SHP77 (cell line): ENCODE results near the gene NFKBIZ.

ENCODE experiments used
- DNase-seq, 2 experiments: peaks; one replicate each; lab custom pipeline; 2025; lab: John Stamatoyannopoulos, UW

Gene NFKBIZ

GRCh38 chr3:101848754-101849713, at the start of gene NFKBIZ:
TSS of gene NFKBIZ (plus strand) at chr3:101849514. CDS start at chr3:101849629, 115 bp downstream.
- peak; percentile 85 to 93 for DNase-seq

DNA sequence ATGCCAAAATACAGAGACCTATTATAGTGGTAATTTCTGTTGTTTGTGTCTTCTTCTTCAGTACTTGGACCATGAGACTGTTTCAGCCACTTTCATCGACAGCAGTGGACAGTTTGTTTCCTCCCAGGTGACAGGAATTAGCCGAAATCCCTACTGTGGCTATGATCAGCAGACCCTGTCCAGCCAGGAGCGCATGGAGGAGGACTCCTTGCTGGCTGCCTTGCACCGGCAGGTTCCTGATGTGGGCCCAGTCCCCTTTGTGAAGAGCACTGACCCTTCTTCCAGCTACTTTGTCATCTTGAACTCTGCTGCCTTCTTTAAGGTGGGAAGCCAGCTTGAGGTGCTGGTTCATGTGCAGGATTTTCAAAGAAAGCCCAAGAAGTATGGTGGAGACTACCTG, 48.1 kb upstream of the NFKBIZ start:
- DNase-seq, result no peak

- DNase-seq, result no peak
Measured at GRCh38 chr3:101802179-101802578, 47.1 kb upstream of the NFKBIZ start.

DNA sequence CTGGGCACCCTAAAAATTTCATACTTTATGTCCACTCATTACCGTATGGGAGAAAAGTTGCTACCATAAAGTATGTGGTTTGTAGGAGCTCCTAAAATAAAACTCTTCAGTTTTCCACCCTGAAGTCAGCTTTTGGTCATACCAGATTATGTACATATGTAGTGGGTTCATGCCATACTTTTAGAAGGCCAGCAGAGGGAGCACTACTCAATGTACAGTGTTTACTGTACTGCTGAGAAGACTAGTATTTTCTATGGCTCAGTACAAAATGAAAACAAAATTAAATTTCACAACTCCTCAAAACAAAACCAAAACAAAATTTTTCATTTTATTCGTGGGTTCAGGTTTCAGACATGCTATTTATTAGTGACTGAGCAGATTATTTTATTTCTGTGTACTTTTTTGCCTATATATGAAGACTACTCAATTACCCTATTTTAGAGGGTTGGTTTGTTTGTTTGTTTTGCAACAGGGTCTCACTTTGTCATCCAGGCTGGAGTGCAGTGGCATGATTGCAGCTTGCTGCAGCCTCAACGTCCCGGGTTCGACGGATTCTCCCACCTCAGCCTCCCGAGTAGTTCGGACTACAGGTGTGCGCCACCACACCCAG, 46.0 kb upstream of the NFKBIZ start:
- peak; percentile 57 to 68 for DNase-seq

DNA sequence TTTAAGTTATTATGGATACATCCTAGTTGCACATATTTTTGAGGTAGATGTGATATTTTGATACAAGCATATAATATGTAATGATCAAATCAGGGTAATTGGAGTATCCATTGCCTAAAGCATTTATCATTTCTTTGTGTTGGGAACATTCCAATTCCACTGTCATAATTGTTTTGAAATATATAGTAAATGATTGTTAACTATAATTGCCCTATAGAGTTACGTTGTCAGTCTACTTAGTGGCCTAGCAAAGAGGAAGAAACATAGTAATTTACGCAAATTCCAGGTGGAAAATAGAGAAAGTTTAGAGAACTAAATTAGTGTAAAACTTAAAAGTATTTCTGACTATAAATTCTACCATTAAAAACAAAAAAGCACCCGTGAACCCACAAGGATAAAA, 45.4 kb upstream of the NFKBIZ start:
- DNase-seq, result no peak

DNA sequence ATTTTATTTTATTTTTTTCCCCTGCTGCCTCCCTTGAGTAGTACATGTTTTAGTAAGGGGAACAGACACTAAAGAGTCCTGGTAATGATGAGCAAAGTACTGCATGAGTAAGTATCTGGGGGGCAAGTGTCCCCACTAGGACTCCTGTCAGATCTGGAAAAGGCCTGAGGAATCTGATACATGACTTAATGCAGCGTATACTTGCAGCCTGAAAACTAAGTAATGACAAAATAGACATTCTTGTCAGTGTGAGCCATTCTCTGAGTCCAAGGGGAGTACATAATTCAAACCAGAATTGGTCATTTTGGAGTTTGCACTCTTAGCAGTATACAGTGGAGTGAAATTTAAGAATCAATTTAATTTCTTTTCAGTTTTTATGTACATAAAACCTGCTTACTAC, 42.8 kb upstream of the NFKBIZ start:
- DNase-seq, result no peak

DNA sequence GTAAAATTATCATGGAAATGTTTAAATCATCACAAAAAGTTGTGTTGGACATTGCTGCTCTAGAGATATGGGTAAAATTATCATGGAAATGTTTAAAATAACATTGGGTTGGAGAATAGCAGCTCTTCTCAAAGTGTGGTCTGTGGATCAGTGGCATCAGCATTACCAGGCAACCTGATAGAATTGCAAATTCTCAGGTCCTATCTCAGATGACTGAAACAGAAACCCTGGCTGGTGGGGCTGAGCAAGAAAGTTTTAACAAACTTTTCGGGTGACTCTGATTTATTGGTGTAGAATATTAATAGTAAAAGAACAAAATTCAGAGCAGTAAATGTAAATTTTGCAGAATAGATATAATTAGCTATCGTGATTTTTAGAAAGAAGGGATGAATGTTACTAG, 41.4 kb upstream of the NFKBIZ start:
- DNase-seq, result no peak

GRCh38 chr3:101809178-101810021, 39.9 kb upstream of the NFKBIZ start:
- peak in 1 of 2 experiments; percentile 5 for DNase-seq

GRCh38 chr3:101810022-101810418, 39.3 kb upstream of the NFKBIZ start:
- DNase-seq, result no peak

DNA sequence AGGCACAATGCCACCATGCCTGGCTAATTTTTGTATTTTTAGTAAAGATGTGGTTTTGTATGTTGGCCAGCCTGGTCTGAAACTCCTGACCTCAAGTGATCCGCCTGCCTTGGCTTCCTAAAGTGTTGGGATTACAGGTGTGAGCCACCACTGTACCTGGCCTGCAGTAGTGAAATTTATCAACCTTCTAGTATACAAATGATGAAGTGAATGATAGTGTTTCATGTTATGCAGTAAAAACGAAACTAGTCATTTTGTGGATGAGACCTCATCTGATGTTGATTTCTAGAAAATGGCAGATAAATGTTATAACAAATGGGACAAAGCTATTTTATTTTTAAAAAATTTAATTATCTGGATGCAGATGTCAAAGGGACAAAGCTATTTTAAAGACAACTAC, 37.4 kb upstream of the NFKBIZ start:
- DNase-seq, result no peak

DNA sequence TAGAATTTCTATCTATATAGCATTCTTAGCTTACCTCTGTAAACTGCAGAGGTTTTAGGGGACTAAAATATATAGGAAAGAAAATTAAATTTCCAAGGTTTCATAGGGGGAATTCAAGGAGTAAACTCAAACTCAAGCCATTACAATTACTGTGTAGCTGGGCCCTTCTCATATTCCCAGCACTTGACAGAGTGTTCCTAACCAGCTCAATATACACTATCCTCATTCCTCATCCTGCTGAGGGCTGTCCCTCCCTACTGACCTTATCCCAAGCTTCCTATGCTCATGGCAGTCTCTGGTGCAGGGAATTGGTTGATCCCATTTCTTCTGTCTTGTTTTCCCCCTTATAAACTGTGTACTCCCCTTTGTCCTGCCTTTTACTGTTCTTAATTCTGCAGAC, 36.4 kb upstream of the NFKBIZ start:
- no peak for DNase-seq

GRCh38 chr3:101813817-101814440, 35.4 kb upstream of the NFKBIZ start:
- no peak for DNase-seq

GRCh38 chr3:101814835-101815234, 34.5 kb upstream of the NFKBIZ start:
- DNase-seq, result no peak

GRCh38 chr3:101816215-101817149, 32.8 kb upstream of the NFKBIZ start:
- no peak for DNase-seq

GRCh38 chr3:101817992-101818391, 31.3 kb upstream of the NFKBIZ start:
- no peak for DNase-seq

DNA sequence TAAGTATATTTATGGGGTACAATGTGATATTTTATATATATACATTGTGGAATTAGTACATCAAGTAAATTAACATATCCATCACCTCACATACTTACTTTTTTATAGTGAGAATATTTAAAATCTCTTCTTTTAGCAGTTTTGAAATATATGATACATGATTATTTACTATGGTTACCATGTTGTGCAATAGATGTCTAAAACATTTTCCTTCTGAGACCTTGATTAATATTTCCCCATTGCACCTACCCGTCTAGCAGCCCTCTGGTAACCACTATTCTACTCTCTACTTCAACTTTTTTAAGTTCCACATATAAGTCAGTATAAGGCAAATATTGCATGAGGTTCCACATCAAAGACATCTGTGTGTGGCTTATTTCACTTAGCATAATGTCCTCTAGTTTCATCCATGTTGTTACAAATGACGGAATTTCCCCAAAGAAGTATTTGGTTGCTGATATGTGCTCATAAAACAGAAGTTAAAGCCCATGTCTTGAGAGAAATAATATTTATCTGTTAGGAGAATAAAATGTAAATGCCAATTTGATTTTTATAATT, 29.6 kb upstream of the NFKBIZ start:
- no peak for DNase-seq

- no peak for DNase-seq
Measured at GRCh38 chr3:101821503-101821902, 27.8 kb upstream of the NFKBIZ start.

GRCh38 chr3:101823525-101823924, 25.8 kb upstream of the NFKBIZ start:
- no peak for DNase-seq

- no peak for DNase-seq
Measured at GRCh38 chr3:101824702-101825101, 24.6 kb upstream of the NFKBIZ start.

DNA sequence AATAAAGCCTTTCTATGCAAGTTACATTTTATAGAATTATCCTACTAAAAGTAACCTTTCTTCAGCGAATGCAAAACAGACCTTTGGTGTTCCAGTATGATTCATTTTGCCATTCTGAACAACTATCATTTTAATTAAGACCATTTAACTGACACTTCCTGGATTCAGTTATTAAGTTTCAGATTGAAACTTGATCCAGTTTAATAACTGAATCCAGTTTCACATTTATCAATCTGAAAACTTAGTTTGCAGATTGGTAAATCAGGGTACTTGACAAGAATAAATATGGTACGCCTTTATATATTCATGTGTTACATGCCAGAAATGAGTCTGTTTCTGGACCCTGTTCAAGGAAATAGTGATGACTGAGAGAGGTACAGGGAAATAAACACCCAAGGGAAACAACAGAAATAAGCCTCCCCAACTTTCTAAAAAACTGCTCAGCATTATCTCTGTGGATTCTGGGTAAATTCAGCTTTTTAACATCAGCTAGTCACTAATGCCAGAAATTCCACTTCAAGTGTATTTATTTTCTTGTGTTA, 23.3 kb upstream of the NFKBIZ start:
- DNase-seq, result no peak
